Thyroid gland (tissue), 4 donors: ENCODE data around the gene LECT2. TPM values are rescaled to one million over a fixed set of nuclear protein-coding genes. Genes with fewer than 3 reads are reported as not detected.

Source experiments
- DNase-seq, 2 donors: peaks; one replicate each; pipeline ENCODE4 v3.0.0-alpha.2; 2019
- H3K27ac ChIP-seq, 3 donors: fragments of 200-600 bp; sonication (generic); 1 replicate in 2 of 3; 2 replicates in 1 of 3; pipeline ENCODE4 v1.5.1; 2016 to 2019; ENCODE audit warnings: mild to moderate bottlenecking in 1 of 3, moderate library complexity in 1 of 3
- H3K27me3 ChIP-seq: fragments of 200-600 bp; sonication (generic); one replicate; pipeline ENCODE4 v1.5.1; 2019
- H3K36me3 ChIP-seq, 2 donors: fragments of 200-600 bp; sonication (generic); one replicate each; pipeline ENCODE4 v1.5.1; 2016 to 2019
- H3K4me1 ChIP-seq, 2 donors: fragments of 200-600 bp; sonication (generic); one replicate each; pipeline ENCODE4 v1.5.1; 2017 to 2019
- H3K4me3 ChIP-seq, 3 donors: fragments of 200-600 bp; sonication (generic); replicated peaks in 1 of 3; 1 replicate in 2 of 3; 2 replicates in 1 of 3; pipeline ENCODE4 v1.5.1; 2016; ENCODE audit warnings: mild to moderate bottlenecking in 1 of 3
- H3K9me3 ChIP-seq: fragments of 200-600 bp; sonication (generic); one replicate; pipeline ENCODE4 v1.5.1; 2017
- CTCF ChIP-seq, 6 experiments: fragments of 200-600 bp in 3 of 6; fragments of 450-650 bp in 3 of 6; sonication (generic) in 3 of 6; IDR thresholded peaks; one replicate each; pipeline ENCODE4 v1.5.1; 2016 to 2019; ENCODE audit warnings: antibody characterized with exemption in 6 of 6, mild to moderate bottlenecking in 2 of 6, inconsistent platforms in 1 of 6, moderate library complexity in 1 of 6
- POLR2A ChIP-seq, 2 donors: fragments of 450-650 bp; IDR thresholded peaks; one replicate each; pipeline ENCODE4 v1.6.1; 2017; ENCODE audit warnings: antibody characterized with exemption in 2 of 2, mild to moderate bottlenecking in 2 of 2, moderate library complexity in 1 of 2
- WGBS, 2 donors: methylation state at CpG; one replicate each; pipeline ENCODE4 v1.1.5; 2017; 5-methylcytosine and 5-hydroxymethylcytosine counted together
- intact Hi-C: fragments of 100-400 bp; cut with DNase I; formaldehyde crosslinking; loops from one replicate; pipeline ENCODE4 v1.15.1; 2023
- total RNA-seq, 4 donors: library from RNA; depleted of rRNA; stranded (reverse); fragments of >200 nt; gene quantifications; one replicate each; pipeline ENCODE4 v1.2.3, GENCODE V29; 2016

LECT2 gene
- total RNA-seq, 4 donors from 2014 or later, result not detected

GRCh38 chr5:135900276-135900675 is 54.5 kb downstream of the LECT2 start:
- TF ChIP-seq POLR2A (IDR thresholded peaks at IDR 0.05) (no peak), CTCF (IDR thresholded peaks at IDR 0.05) (no peak)
- H3K27ac ChIP-seq, result no peak overlapping the region
- H3K36me3 ChIP-seq, result no peaks in the 10 kb centered on the region
- H3K9me3 ChIP-seq, result no peaks in the 10 kb centered on the region
- no peak overlapping the region for H3K4me3 ChIP-seq
- H3K4me1 ChIP-seq, result no peaks in the 10 kb centered on the region
- intact Hi-C loops, result no loop called here
- WGBS, 2 donors, result 61 to 68% methylated on average over 3 of the region's 3 CpGs
- no peak for DNase-seq
- H3K27me3 ChIP-seq, result peaks cover 2% of the 10 kb centered on the region

DNA sequence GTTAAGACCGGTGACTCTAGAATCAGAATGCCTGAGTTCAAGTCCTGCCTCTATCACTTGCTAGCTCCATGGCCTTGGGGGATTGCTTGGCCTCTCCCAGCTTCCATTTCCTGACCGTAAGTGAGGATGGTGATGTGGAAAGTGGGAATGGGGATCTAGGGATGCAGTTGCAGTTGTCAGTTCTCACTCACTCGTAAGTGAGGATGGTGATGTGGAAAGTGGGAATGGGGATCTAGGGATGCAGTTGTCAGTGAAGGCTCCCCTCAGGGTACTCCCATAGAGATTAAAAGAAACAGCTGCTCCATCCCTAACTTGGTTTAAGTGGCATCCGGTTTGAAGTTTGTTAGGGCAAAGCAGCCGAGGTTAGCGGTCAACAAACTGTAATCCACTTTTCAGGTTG is 56.1 kb downstream of the LECT2 start:
- 87 to 91% methylated on average over 6 of the region's 6 CpGs for WGBS, 2 donors
- TF ChIP-seq POLR2A (IDR thresholded peaks at IDR 0.05), result no peak
- no peak for TF ChIP-seq CTCF (IDR thresholded peaks at IDR 0.05)
- no peak overlapping the region for H3K27ac ChIP-seq
- no peak overlapping the region for H3K4me3 ChIP-seq
- intact Hi-C loops, result no loop called here
- DNase-seq, result no peak
- H3K9me3 ChIP-seq, result no peaks in the 10 kb centered on the region
- no peaks in the 10 kb centered on the region for H3K36me3 ChIP-seq
- H3K27me3 ChIP-seq, result no peaks in the 10 kb centered on the region
- no peaks in the 10 kb centered on the region for H3K4me1 ChIP-seq

Other genes starting within 250 kb of the LECT2 start
- under 1 TPM in 1 of 4 donors, not detected in 3; 0.33 TPM for gene SLC25A48, start 120.3 kb downstream of the LECT2 start, total RNA-seq
- not detected for gene IL9, start 59.1 kb downstream of the LECT2 start, total RNA-seq
- 10 to 100 TPM; 19.6 to 55.9 (median 38.5) TPM for gene TGFBI, start 74.0 kb upstream of the LECT2 start, total RNA-seq
- gene SMAD5, start 177.9 kb upstream of the LECT2 start, total RNA-seq, result 100 to 1,000 TPM in 1 of 4 donors, 10 to 100 TPM in 3; 51.8 to 122 (median 63.3) TPM
- under 1 TPM in 1 of 4 donors, not detected in 3; 0.44 TPM for gene SMIM32, start 238.2 kb upstream of the LECT2 start, total RNA-seq